Small intestine (tissue), 7 donors: Measurements from ENCODE around the gene MYOG. TPM values are rescaled to one million over a fixed set of nuclear protein-coding genes. Genes with fewer than 3 reads are reported as not detected.
A peak's percentile ranks its signal among the peaks of the same experiment; 100 is the strongest.

Source experiments
- DNase-seq, 2 donors: peaks; one replicate each; pipeline versions ENCODE4 v3.0.0 to v3.0.0-alpha.2; 2013
- FAIRE-seq: peaks from 2 replicates; lab custom pipeline; 2012; peaks lifted over from hg19 to GRCh38; lab: Jason Lieb, UNC
- H3K27ac ChIP-seq, 3 donors: one replicate each; pipeline ENCODE4 v1.5.1; 2013; ENCODE audit warnings: low read length in 2 of 3, mild to moderate bottlenecking in 2 of 3, control low read depth in 1 of 3, inconsistent platforms in 1 of 3, low read depth in 1 of 3, moderate library complexity in 1 of 3
- H3K27me3 ChIP-seq, 3 donors: one replicate each; pipeline ENCODE4 v1.6.1; 2013; ENCODE audit warnings: low read length in 3 of 3, inconsistent platforms in 1 of 3; ENCODE audit not compliant: control insufficient read depth in 3 of 3, insufficient read depth in 3 of 3
- H3K36me3 ChIP-seq, 3 donors: one replicate each; pipeline ENCODE4 v1.6.1; 2013; ENCODE audit warnings: low read length in 3 of 3, inconsistent platforms in 1 of 3, low read depth in 1 of 3, mild to moderate bottlenecking in 1 of 3, moderate library complexity in 1 of 3; ENCODE audit not compliant: control insufficient read depth in 3 of 3, insufficient read depth in 2 of 3
- H3K4me1 ChIP-seq, 3 donors: one replicate each; pipeline ENCODE4 v1.6.1; 2013; ENCODE audit warnings: low read length in 2 of 3, inconsistent platforms in 1 of 3, low read depth in 1 of 3, mild to moderate bottlenecking in 1 of 3, moderate library complexity in 1 of 3; ENCODE audit not compliant: control insufficient read depth in 3 of 3, insufficient read depth in 2 of 3
- H3K4me3 ChIP-seq, 3 donors: one replicate each; pipeline ENCODE4 v1.5.1; 2013; ENCODE audit warnings: low read length in 3 of 3, control low read depth in 1 of 3, inconsistent platforms in 1 of 3, low read depth in 1 of 3, mild to moderate bottlenecking in 1 of 3, moderate library complexity in 1 of 3
- H3K9me3 ChIP-seq, 2 donors: one replicate each; pipeline ENCODE4 v1.6.1; 2013; ENCODE audit warnings: low read depth in 1 of 2, low read length in 1 of 2; ENCODE audit not compliant: control insufficient read depth in 2 of 2, insufficient read depth in 1 of 2
- WGBS, 3 donors: extraction: QIAGEN DNeasy Blood & Tissue Kit; methylation state at CpG; one replicate each; pipeline ENCODE4 v1.1.7; 2013; 5-methylcytosine and 5-hydroxymethylcytosine counted together
- polyA plus RNA-seq, 4 donors: library from polyadenylated mRNA; stranded (reverse) in 3 of 4; unstranded in 1 of 4; fragments of 200-250 nt in 3 of 4; fragments of 120-200 nt in 1 of 4; gene quantifications; one replicate each; pipeline versions ENCODE4 v1.2.1 to v1.2.3, GENCODE V29; 2013
- donor health status: healthy with polysubstance abuse.
- donor health status: control.
- donor health status: control.
- donor health status: Bipolar disorder and iron deficiency.
- donor health status: healthy.

MYOG gene
- polyA plus RNA-seq, 4 donors = 1.5 TPM; not detected in 3

- WGBS, 3 donors = 83 to 93% (median 93%) methylated on average over 3 of the region's 3 CpGs
- H3K27ac ChIP-seq = no peak overlapping the region
- H3K9me3 ChIP-seq = no peaks in the 10 kb centered on the region
- H3K36me3 ChIP-seq = no peaks in the 10 kb centered on the region
- H3K4me1 ChIP-seq = no peaks in the 10 kb centered on the region
- no peak overlapping the region for H3K4me3 ChIP-seq
- FAIRE-seq = no peak
- H3K27me3 ChIP-seq = peaks cover 0 to 10% (median 0%) of the 10 kb centered on the region in 3 donors
- DNase-seq = no peak
Measured at GRCh38 chr1:203052601-203053000, 33.2 kb downstream of the MYOG start.

- H3K27ac ChIP-seq = no peak overlapping the region
- no peaks in the 10 kb centered on the region for H3K4me1 ChIP-seq
- FAIRE-seq = no peak
- H3K27me3 ChIP-seq = peaks cover 0 to 7% (median 0%) of the 10 kb centered on the region in 3 donors
- no peak overlapping the region for H3K4me3 ChIP-seq
- H3K36me3 ChIP-seq = no peaks in the 10 kb centered on the region
- 56 to 57% (median 56%) methylated on average over 18 to 20 of the region's 20 CpGs for WGBS, 3 donors
- no peaks in the 10 kb centered on the region for H3K9me3 ChIP-seq
- DNase-seq = no peak
Measured at GRCh38 chr1:203051841-203052324, 33.9 kb downstream of the MYOG start.

GRCh38 chr1:203050826-203051225, 35.0 kb downstream of the MYOG start:
- H3K27ac ChIP-seq = no peak overlapping the region
- 67 to 78% (median 76%) methylated on average over 4 of the region's 4 CpGs for WGBS, 3 donors
- DNase-seq = no peak
- FAIRE-seq = no peak
- H3K36me3 ChIP-seq = no peaks in the 10 kb centered on the region
- H3K4me1 ChIP-seq = no peaks in the 10 kb centered on the region
- no peak overlapping the region for H3K4me3 ChIP-seq
- H3K27me3 ChIP-seq = peaks cover 0 to 10% (median 0%) of the 10 kb centered on the region in 3 donors
- H3K9me3 ChIP-seq = no peaks in the 10 kb centered on the region

GRCh38 chr1:203049576-203050180, 36.1 kb downstream of the MYOG start:
- Histone ChIP-seq H3K27me3 (peaks cover 0 to 10% (median 0%) of the 10 kb centered on the region in 3 donors), H3K27ac (no peak overlapping the region), H3K4me3 (no peak overlapping the region), H3K9me3 (no peaks in the 10 kb centered on the region), H3K4me1 (no peaks in the 10 kb centered on the region), H3K36me3 (no peaks in the 10 kb centered on the region)
- FAIRE-seq = no peak
- 68 to 82% (median 73%) methylated on average over 14 of the region's 14 CpGs for WGBS, 3 donors
- DNase-seq = no peak

- H3K4me3 ChIP-seq = no peak overlapping the region
- H3K9me3 ChIP-seq = no peaks in the 10 kb centered on the region
- no peaks in the 10 kb centered on the region for H3K4me1 ChIP-seq
- no peak for FAIRE-seq
- WGBS, 3 donors = 66 to 79% (median 69%) methylated on average over 4 of the region's 4 CpGs
- no peak overlapping the region for H3K27ac ChIP-seq
- H3K36me3 ChIP-seq = no peaks in the 10 kb centered on the region
- DNase-seq = no peak
- peaks cover 0 to 8% (median 0%) of the 10 kb centered on the region in 3 donors for H3K27me3 ChIP-seq
Measured at GRCh38 chr1:203049077-203049476, 36.7 kb downstream of the MYOG start.

- H3K27ac ChIP-seq = no peak overlapping the region
- peaks cover 0 to 7% (median 0%) of the 10 kb centered on the region in 3 donors for H3K27me3 ChIP-seq
- no peaks in the 10 kb centered on the region for H3K36me3 ChIP-seq
- no peaks in the 10 kb centered on the region for H3K9me3 ChIP-seq
- DNase-seq = peak; percentile 14 to 31
- no peaks in the 10 kb centered on the region for H3K4me1 ChIP-seq
- no peak overlapping the region for H3K4me3 ChIP-seq
- FAIRE-seq = no peak
- WGBS, 3 donors = 31 to 72% (median 51%) methylated on average over 23 of the region's 23 CpGs
Measured at GRCh38 chr1:203048555-203049051, 37.2 kb downstream of the MYOG start.

GRCh38 chr1:203048086-203048485, 37.7 kb downstream of the MYOG start:
- Histone ChIP-seq H3K4me1 (no peaks in the 10 kb centered on the region), H3K27me3 (peaks cover 0 to 7% (median 0%) of the 10 kb centered on the region in 3 donors), H3K27ac (no peak overlapping the region), H3K9me3 (no peaks in the 10 kb centered on the region), H3K36me3 (no peaks in the 10 kb centered on the region), H3K4me3 (no peak overlapping the region)
- WGBS, 3 donors = 61 to 89% (median 86%) methylated on average over 10 to 11 of the region's 11 CpGs
- FAIRE-seq (no peak), DNase-seq (no peak)

- H3K4me3 ChIP-seq = no peak overlapping the region
- peaks cover 0 to 7% (median 0%) of the 10 kb centered on the region in 3 donors for H3K27me3 ChIP-seq
- FAIRE-seq = no peak
- no peaks in the 10 kb centered on the region for H3K9me3 ChIP-seq
- no peak overlapping the region for H3K27ac ChIP-seq
- H3K36me3 ChIP-seq = no peaks in the 10 kb centered on the region
- WGBS, 3 donors = 55 to 61% (median 56%) methylated on average over 15 of the region's 15 CpGs
- no peaks in the 10 kb centered on the region for H3K4me1 ChIP-seq
- no peak for DNase-seq
Measured at GRCh38 chr1:203046984-203047630, 38.7 kb downstream of the MYOG start.
